A549 (cell line): Measurements from ENCODE around the gene TRMU.

ENCODE experiments used
- CEBPB ChIP-seq, 2 experiments: fragments of >200 bp in 1 of 2; sonication (Bioruptor Twin) in 1 of 2; formaldehyde crosslinking in 1 of 2; IDR thresholded peaks; 2 replicates each; pipeline ENCODE4 v1.6.1; 2012 to 2016
- CTCF ChIP-seq: fragments of >200 bp; sonication (Bioruptor Twin); formaldehyde crosslinking; IDR thresholded peaks from 3 replicates; pipeline ENCODE4 v1.5.1; 2016
- ESRRA ChIP-seq: fragments of 150-350 bp; IDR thresholded peaks from 2 replicates; pipeline ENCODE4 v1.6.1; 2014; ENCODE audit warnings: mild to moderate bottlenecking, low read length, borderline replicate concordance
- HOXA7 ChIP-seq: fragments of 250-450 bp; sonication (Bioruptor Pico); IDR thresholded peaks from 2 replicates; pipeline ENCODE4 v1.5.0; 2020; ENCODE audit warnings: mild to moderate bottlenecking, moderate library complexity
- KDM1A ChIP-seq: fragments of 200-600 bp; sonication (generic); IDR thresholded peaks from 2 replicates; pipeline ENCODE4 v1.6.1; 2016; ENCODE audit warnings: low read depth, mild to moderate bottlenecking
- MAFK ChIP-seq: fragments of 450-650 bp; IDR thresholded peaks from 2 replicates; pipeline ENCODE4 v1.6.1; 2014; ENCODE audit not compliant: partially characterized antibody
- MAX ChIP-seq: IDR thresholded peaks from 2 replicates; pipeline ENCODE4 v1.6.1; 2012
- POLR2A ChIP-seq: IDR thresholded peaks from 2 replicates; pipeline ENCODE4 v1.6.1; 2012; ENCODE audit warnings: mild to moderate bottlenecking, low read length
- REST ChIP-seq: fragments of 200-600 bp; sonication (generic); IDR thresholded peaks from 2 replicates; pipeline ENCODE4 v1.6.1; 2016; ENCODE audit warnings: antibody characterized with exemption, mild to moderate bottlenecking, moderate library complexity
- RFX5 ChIP-seq: fragments of 450-650 bp; IDR thresholded peaks from 2 replicates; pipeline ENCODE4 v1.7.1; 2014; ENCODE audit warnings: antibody characterized with exemption, mild to moderate bottlenecking, moderate library complexity
- USF2 ChIP-seq: fragments of 450-650 bp; IDR thresholded peaks from 2 replicates; pipeline ENCODE4 v1.6.1; 2014; ENCODE audit warnings: antibody characterized with exemption

GRCh38 chr22:46387748-46388147 is 52.2 kb downstream of the TRMU start:
- TF ChIP-seq KDM1A (no peak), POLR2A (no peak), CTCF (no peak), MAX (no peak), ESRRA (no peak), RFX5 (no peak), MAFK (no peak), USF2 (no peak), CEBPB (IDR thresholded peaks at IDR 0.05) (no peak), HOXA7 (CRISPR knock-in tag) (no peak), REST (no peak)
